ENCODE measurements around the gene MEGF8. TPM values are rescaled to one million over a fixed set of nuclear protein-coding genes. Genes with fewer than 3 reads are reported as not detected.

The MEGF8 gene
- total and polyA plus RNA-seq, 2 of the 8 experiments (the other 6 are each of a cell fraction or from before 2014, with no cell fraction given) = 13.0 to 23.7 TPM

- no peak for TF ChIP-seq SP2 (IDR thresholded peaks at IDR 0.05; ENCODE audit: low read length)
- peak; percentile 41; the same call in 1 of the 2 replicates for TF ChIP-seq MAX (IDR thresholded peaks at IDR 0.05)
- TF ChIP-seq TEAD4 (IDR thresholded peaks at IDR 0.05; ENCODE audit: low read depth, low read length) = no peak
- peak; percentile 55; the same call in 1 of the 2 replicates for TF ChIP-seq E2F6 (IDR thresholded peaks at IDR 0.05)
- TF ChIP-seq CBX5 (IDR thresholded peaks at IDR 0.05; ENCODE audit: low read depth, low read length) = no peak
- no peak for TF ChIP-seq ASH2L (IDR thresholded peaks at IDR 0.05; ENCODE audit: low read length)
- no peak for TF ChIP-seq SRF (IDR thresholded peaks at IDR 0.05; ENCODE audit: low read depth, low read length)
- TF ChIP-seq BACH1 (IDR thresholded peaks at IDR 0.05; ENCODE audit: low read length) = no peak
- TF ChIP-seq TBP (IDR thresholded peaks at IDR 0.05; ENCODE audit: low read depth, low read length) = no peak
- TF ChIP-seq ZNF274 (IDR thresholded peaks at IDR 0.05; ENCODE audit: borderline replicate concordance, extremely low read depth, low read length) = no peak
- TF ChIP-seq CEBPB (IDR thresholded peaks at IDR 0.05; ENCODE audit: low read depth, low read length) = no peak
- no peak for TF ChIP-seq NRF1 (IDR thresholded peaks at IDR 0.05; ENCODE audit: low read depth, low read length)
- no peak for TF ChIP-seq SP1 (IDR thresholded peaks at IDR 0.05; ENCODE audit: low read depth, low read length)
- TF ChIP-seq RAD21 (IDR thresholded peaks at IDR 0.05 in 1 of 2, conservative IDR thresholded peaks at IDR 0.05 in 1 of 2; ENCODE audit: low read depth in 2 of 2, low read length in 2 of 2) = peak; percentile 18 to 37; a peak in 2 of 4 replicates
- TF ChIP-seq CBX8 (IDR thresholded peaks at IDR 0.05; ENCODE audit: borderline replicate concordance, low read depth, low read length) = no peak
- TF ChIP-seq TCF12 (IDR thresholded peaks at IDR 0.05; ENCODE audit: low read depth, low read length) = no peak
- TF ChIP-seq HDAC6 (IDR thresholded peaks at IDR 0.05; ENCODE audit: low read depth, low read length) = no peak
- no peak for TF ChIP-seq POLR2A (IDR thresholded peaks at IDR 0.05; ENCODE audit: control extremely low read depth in 1 of 2, low read depth in 2 of 2, low read length in 2 of 2)
- TF ChIP-seq NANOG (IDR thresholded peaks at IDR 0.05; ENCODE audit: insufficient read depth, low read depth, low read length, poor library complexity, severe bottlenecking) = no peak
- no peak for TF ChIP-seq RFX5 (IDR thresholded peaks at IDR 0.05; ENCODE audit: borderline replicate concordance, low read depth, low read length)
- no peak for TF ChIP-seq TAF1 (IDR thresholded peaks at IDR 0.05; ENCODE audit: low read depth, low read length)
- no peak for TF ChIP-seq FOSL1 (IDR thresholded peaks at IDR 0.05; ENCODE audit: insufficient read depth, low read depth, low read length)
Measured at GRCh38 chr19:42323852-42324654, 1.4 kb upstream of the MEGF8 start (continued).
